H1 (cell line): ENCODE results near the gene SVIL.

Source experiments
- POLR2A ChIP-seq, 2 experiments: IDR thresholded peaks; 1 replicate in 1 of 2; 2 replicates in 1 of 2; pipeline ENCODE4 v1.6.1; 2011; ENCODE audit warnings: low read depth in 2 of 2, low read length in 2 of 2, mild to moderate bottlenecking in 2 of 2; ENCODE audit errors: control extremely low read depth in 1 of 2
- SP2 ChIP-seq: IDR thresholded peaks from 2 replicates; pipeline ENCODE4 v1.6.1; 2012; ENCODE audit warnings: mild to moderate bottlenecking, low read length, inconsistent platforms
- SUZ12 ChIP-seq: fragments of 200-600 bp; sonication (generic); IDR thresholded peaks from 2 replicates; pipeline ENCODE4 v1.6.1; 2012; ENCODE audit warnings: mild to moderate bottlenecking, inconsistent platforms, low read length, moderate library complexity, mixed read lengths
- TF ChIP-seq, protein P1 (sequence below), 3 experiments: IDR thresholded peaks; 1 replicate in 2 of 3; 2 replicates in 1 of 3; pipeline versions ENCODE4 v1.5.1 to v1.6.1; 2011; ENCODE audit warnings: low read length in 3 of 3, mild to moderate bottlenecking in 3 of 3, inconsistent platforms in 2 of 3, low read depth in 1 of 3, moderate library complexity in 1 of 3; ENCODE audit not compliant: insufficient read depth in 1 of 3; ENCODE audit errors: control extremely low read depth in 1 of 3

- TF ChIP-seq SP2 (no peak), POLR2A (IDR thresholded peaks at IDR 0.05; ENCODE audit: control extremely low read depth in 1 of 2, low read depth in 2 of 2, low read length in 2 of 2) (no peak), SUZ12 (no peak)
- TF ChIP-seq, protein P1, sequence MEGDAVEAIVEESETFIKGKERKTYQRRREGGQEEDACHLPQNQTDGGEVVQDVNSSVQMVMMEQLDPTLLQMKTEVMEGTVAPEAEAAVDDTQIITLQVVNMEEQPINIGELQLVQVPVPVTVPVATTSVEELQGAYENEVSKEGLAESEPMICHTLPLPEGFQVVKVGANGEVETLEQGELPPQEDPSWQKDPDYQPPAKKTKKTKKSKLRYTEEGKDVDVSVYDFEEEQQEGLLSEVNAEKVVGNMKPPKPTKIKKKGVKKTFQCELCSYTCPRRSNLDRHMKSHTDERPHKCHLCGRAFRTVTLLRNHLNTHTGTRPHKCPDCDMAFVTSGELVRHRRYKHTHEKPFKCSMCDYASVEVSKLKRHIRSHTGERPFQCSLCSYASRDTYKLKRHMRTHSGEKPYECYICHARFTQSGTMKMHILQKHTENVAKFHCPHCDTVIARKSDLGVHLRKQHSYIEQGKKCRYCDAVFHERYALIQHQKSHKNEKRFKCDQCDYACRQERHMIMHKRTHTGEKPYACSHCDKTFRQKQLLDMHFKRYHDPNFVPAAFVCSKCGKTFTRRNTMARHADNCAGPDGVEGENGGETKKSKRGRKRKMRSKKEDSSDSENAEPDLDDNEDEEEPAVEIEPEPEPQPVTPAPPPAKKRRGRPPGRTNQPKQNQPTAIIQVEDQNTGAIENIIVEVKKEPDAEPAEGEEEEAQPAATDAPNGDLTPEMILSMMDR (IDR thresholded peaks at IDR 0.05; ENCODE audit: control extremely low read depth in 1 of 3, insufficient read depth in 1 of 3, low read depth in 1 of 3, low read length in 3 of 3): no peak
Observed at GRCh38 chr10:29631049-29631339, 3.8 kb downstream of the SVIL start.
